MM.1S (cell line): ENCODE results near the gene MTA3.
"Not testable (repeated sequence)": the region's sequence is repeated elsewhere in the genome, so short reads cannot be mapped to it uniquely, and the experiment has no call there.

Experiments used
- DNase-seq: peaks from one replicate; pipeline ENCODE4 v3.0.0-alpha.2; 2015
- H2AFZ ChIP-seq: fragments of 300-600 bp; sonication (generic); 2 replicates; pipeline ENCODE4 v1.6.0; 2016; ENCODE audit warnings: antibody characterized with exemption, low read length
- H3F3A ChIP-seq: fragments of 300-600 bp; sonication (generic); 2 replicates; pipeline ENCODE4 v1.6.1; 2016; ENCODE audit warnings: mild to moderate bottlenecking, antibody characterized with exemption, low read length, moderate library complexity, mixed read lengths; ENCODE audit not compliant: insufficient read depth
- H3K27ac ChIP-seq: fragments of 300-600 bp; sonication (generic); 2 replicates; pipeline ENCODE4 v1.5.1; 2016; ENCODE audit warnings: mild to moderate bottlenecking, low read length
- H3K27me3 ChIP-seq: fragments of 300-600 bp; sonication (generic); replicated peaks from 2 replicates; pipeline ENCODE4 v1.6.0; 2016; ENCODE audit warnings: low read length; ENCODE audit not compliant: insufficient read depth
- H3K36me3 ChIP-seq: fragments of 300-600 bp; sonication (generic); replicated peaks from 2 replicates; pipeline ENCODE4 v1.6.1; 2016; ENCODE audit warnings: mild to moderate bottlenecking, low read length, mixed read lengths; ENCODE audit not compliant: insufficient read depth
- H3K4me1 ChIP-seq: fragments of 300-600 bp; sonication (generic); 2 replicates; pipeline ENCODE4 v1.6.1; 2016; ENCODE audit warnings: low read length, mixed read lengths
- H3K4me2 ChIP-seq: fragments of 300-600 bp; sonication (generic); 2 replicates; pipeline ENCODE4 v1.6.0; 2016; ENCODE audit warnings: low read depth, low read length
- H3K4me3 ChIP-seq: fragments of 300-600 bp; sonication (generic); 2 replicates; pipeline ENCODE4 v1.5.1; 2016; ENCODE audit warnings: low read length, mixed read lengths
- H3K79me2 ChIP-seq: fragments of 300-600 bp; sonication (generic); 2 replicates; pipeline ENCODE4 v1.6.1; 2016; ENCODE audit warnings: mixed run types, low read length, mixed read lengths
- H3K9ac ChIP-seq: fragments of 300-600 bp; sonication (generic); 2 replicates; pipeline ENCODE4 v1.6.1; 2016; ENCODE audit warnings: low read length, mixed read lengths
- H3K9me2 ChIP-seq: fragments of 300-600 bp; sonication (generic); replicated peaks from 2 replicates; pipeline ENCODE4 v1.6.1; 2016; ENCODE audit warnings: mild to moderate bottlenecking, low read length, mixed read lengths; ENCODE audit not compliant: insufficient read depth
- H3K9me3 ChIP-seq: fragments of 300-600 bp; sonication (generic); replicated peaks from 2 replicates; pipeline ENCODE4 v1.6.1; 2016; ENCODE audit warnings: mild to moderate bottlenecking, low read length, mixed read lengths; ENCODE audit not compliant: insufficient read depth
- H4K20me1 ChIP-seq: fragments of 300-600 bp; sonication (generic); 2 replicates; pipeline ENCODE4 v1.6.1; 2016; ENCODE audit warnings: mild to moderate bottlenecking, low read length, moderate library complexity, mixed read lengths; ENCODE audit not compliant: insufficient read depth
- EZH2 ChIP-seq: fragments of 300-600 bp; sonication (generic); optimal IDR thresholded peaks from 2 replicates; pipeline ENCODE3; 2017; ENCODE audit warnings: low read depth, mild to moderate bottlenecking, antibody characterized with exemption, low read length, mixed read lengths
- EZH2phosphoT487 ChIP-seq: fragments of 300-600 bp; sonication (generic); IDR thresholded peaks from 2 replicates; pipeline ENCODE4 v1.6.1; 2018; ENCODE audit warnings: antibody characterized with exemption, low read length
- TF ChIP-seq, protein P1 (sequence below): fragments of 300-600 bp; sonication (generic); IDR thresholded peaks from 2 replicates; pipeline ENCODE4 v1.5.1; 2016; ENCODE audit warnings: antibody characterized with exemption, low read length, mixed read lengths

Gene MTA3

GRCh38 chr2:42575458-42576064 is 7.1 kb downstream of the MTA3 start:
- H3F3A ChIP-seq: no peaks in the 10 kb centered on the region
- H3K4me3 ChIP-seq: no peak overlapping the region
- no peaks in the 10 kb centered on the region for H3K36me3 ChIP-seq
- H3K79me2 ChIP-seq: no peaks in the 10 kb centered on the region
- no peak overlapping the region for H3K9ac ChIP-seq
- H3K4me1 ChIP-seq: peaks cover 6% of the 10 kb centered on the region
- H3K4me2 ChIP-seq: no peak overlapping the region
- no peak overlapping the region for H2AFZ ChIP-seq
- no peaks in the 10 kb centered on the region for H3K27me3 ChIP-seq
- no peak for DNase-seq
- no peaks in the 10 kb centered on the region for H3K9me3 ChIP-seq
- H4K20me1 ChIP-seq: no peaks in the 10 kb centered on the region
- no peak overlapping the region for H3K27ac ChIP-seq
- no peaks in the 10 kb centered on the region for H3K9me2 ChIP-seq
- TF ChIP-seq, protein P1, sequence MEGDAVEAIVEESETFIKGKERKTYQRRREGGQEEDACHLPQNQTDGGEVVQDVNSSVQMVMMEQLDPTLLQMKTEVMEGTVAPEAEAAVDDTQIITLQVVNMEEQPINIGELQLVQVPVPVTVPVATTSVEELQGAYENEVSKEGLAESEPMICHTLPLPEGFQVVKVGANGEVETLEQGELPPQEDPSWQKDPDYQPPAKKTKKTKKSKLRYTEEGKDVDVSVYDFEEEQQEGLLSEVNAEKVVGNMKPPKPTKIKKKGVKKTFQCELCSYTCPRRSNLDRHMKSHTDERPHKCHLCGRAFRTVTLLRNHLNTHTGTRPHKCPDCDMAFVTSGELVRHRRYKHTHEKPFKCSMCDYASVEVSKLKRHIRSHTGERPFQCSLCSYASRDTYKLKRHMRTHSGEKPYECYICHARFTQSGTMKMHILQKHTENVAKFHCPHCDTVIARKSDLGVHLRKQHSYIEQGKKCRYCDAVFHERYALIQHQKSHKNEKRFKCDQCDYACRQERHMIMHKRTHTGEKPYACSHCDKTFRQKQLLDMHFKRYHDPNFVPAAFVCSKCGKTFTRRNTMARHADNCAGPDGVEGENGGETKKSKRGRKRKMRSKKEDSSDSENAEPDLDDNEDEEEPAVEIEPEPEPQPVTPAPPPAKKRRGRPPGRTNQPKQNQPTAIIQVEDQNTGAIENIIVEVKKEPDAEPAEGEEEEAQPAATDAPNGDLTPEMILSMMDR: no peak
- TF ChIP-seq EZH2 (no peak), EZH2phosphoT487 (no peak)

- H3K9me3 ChIP-seq: no peaks in the 10 kb centered on the region
- H3K27ac ChIP-seq: no peak overlapping the region
- no peaks in the 10 kb centered on the region for H3K9me2 ChIP-seq
- peaks cover 6% of the 10 kb centered on the region for H3K4me1 ChIP-seq
- H3K27me3 ChIP-seq: no peaks in the 10 kb centered on the region
- no peaks in the 10 kb centered on the region for H4K20me1 ChIP-seq
- H3K4me2 ChIP-seq: no peak overlapping the region
- H3F3A ChIP-seq: no peaks in the 10 kb centered on the region
- no peaks in the 10 kb centered on the region for H3K36me3 ChIP-seq
- no peak overlapping the region for H3K4me3 ChIP-seq
- no peak for DNase-seq
- no peak overlapping the region for H3K9ac ChIP-seq
- H2AFZ ChIP-seq: no peak overlapping the region
- H3K79me2 ChIP-seq: no peaks in the 10 kb centered on the region
- TF ChIP-seq EZH2phosphoT487 (no peak), EZH2 (no peak)
- TF ChIP-seq, protein P1: no peak
Measured at GRCh38 chr2:42578621-42579020, 10.2 kb downstream of the MTA3 start.

DNA sequence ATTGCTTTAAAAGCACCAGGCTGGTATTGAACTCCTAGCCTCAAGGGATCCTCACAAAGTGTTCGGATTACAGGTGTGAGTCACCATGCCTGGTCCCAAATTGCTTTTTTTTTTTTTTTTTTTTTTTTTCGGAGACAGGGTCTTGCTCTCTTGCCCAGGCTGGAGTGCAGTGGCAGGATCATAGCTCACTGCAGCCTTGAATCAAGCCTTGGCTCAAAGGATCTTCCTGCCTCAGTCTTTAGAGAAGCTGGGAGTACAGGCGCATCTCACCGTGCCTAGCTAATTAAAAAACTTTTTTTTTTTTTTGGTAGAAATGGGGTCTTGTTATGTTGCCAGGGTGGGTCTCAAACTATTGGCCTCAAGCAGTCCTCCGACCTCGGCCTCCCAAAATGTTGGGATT is 12.8 kb downstream of the MTA3 start:
- no peaks in the 10 kb centered on the region for H3K79me2 ChIP-seq
- no peak for TF ChIP-seq EZH2
- TF ChIP-seq, protein P1: no peak
- no peak for TF ChIP-seq EZH2phosphoT487
- H3K4me1 ChIP-seq: no peaks in the 10 kb centered on the region
- H3F3A ChIP-seq: no peaks in the 10 kb centered on the region
- H3K4me3 ChIP-seq: no peak overlapping the region
- no peaks in the 10 kb centered on the region for H3K9me3 ChIP-seq
- H3K27ac ChIP-seq: no peak overlapping the region
- DNase-seq: no peak
- no peaks in the 10 kb centered on the region for H3K9me2 ChIP-seq
- no peak overlapping the region for H3K4me2 ChIP-seq
- H3K36me3 ChIP-seq: no peaks in the 10 kb centered on the region
- H2AFZ ChIP-seq: no peak overlapping the region
- H4K20me1 ChIP-seq: no peaks in the 10 kb centered on the region
- H3K9ac ChIP-seq: no peak overlapping the region
- H3K27me3 ChIP-seq: no peaks in the 10 kb centered on the region

DNA sequence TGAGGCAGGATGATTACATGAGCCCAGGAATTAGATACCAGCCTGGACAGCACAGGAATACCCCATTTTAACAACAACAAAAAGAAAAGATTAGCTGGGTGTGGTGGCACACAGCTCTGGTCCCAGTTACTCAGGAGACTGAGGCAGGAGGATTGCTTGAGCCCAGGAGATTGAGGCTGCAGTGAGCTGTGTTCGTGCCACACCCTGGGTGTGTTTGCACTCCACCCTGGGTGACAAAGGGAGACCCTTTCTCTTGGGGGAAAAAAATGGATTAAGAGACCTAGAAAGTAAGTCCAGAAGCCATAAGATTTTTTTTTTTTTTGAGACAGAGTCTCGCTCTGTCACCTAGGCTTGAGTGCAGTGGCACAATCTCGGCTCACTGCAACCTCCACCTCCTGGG is 16.2 kb downstream of the MTA3 start:
- H3K9ac ChIP-seq, DNase-seq, H3K27me3 ChIP-seq, H3K4me2 ChIP-seq, H3K4me3 ChIP-seq, H3F3A ChIP-seq, H3K9me2 ChIP-seq, H3K9me3 ChIP-seq, H3K27ac ChIP-seq, H2AFZ ChIP-seq, H3K4me1 ChIP-seq, H3K36me3 ChIP-seq, H4K20me1 ChIP-seq, H3K79me2 ChIP-seq: not testable (repeated sequence)
